ENCODE data around the gene NME7.

The NME7 gene

GRCh38 chr1:169103480-169103893 is 264.1 kb downstream of the NME7 start:
- no peak for DNase-seq

- DNase-seq, result no peak
Observed at GRCh38 chr1:169103002-169103401, 264.6 kb downstream of the NME7 start.

DNA sequence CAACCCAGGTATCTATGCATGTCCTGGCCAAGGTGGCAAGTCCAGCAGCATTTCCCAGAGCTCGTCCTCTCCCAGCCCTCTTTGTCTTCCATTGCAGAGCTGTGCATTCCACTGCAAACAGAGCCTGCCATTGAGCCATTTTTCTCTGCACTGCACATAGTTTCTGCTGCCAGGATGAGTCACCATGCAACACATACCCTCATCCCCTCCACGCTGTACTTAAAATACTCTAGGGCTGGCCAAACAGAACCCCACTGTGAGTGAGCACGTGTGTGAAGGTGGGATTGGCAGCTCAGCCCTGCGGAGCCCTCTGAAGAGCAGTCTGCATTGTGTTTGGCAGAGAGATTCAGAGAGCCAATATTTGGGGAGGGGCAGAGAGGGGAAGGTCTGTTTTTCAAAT is 265.0 kb downstream of the NME7 start:
- no peak for DNase-seq

GRCh38 chr1:169100651-169101088 is 266.9 kb downstream of the NME7 start:
- no peak for DNase-seq

DNA sequence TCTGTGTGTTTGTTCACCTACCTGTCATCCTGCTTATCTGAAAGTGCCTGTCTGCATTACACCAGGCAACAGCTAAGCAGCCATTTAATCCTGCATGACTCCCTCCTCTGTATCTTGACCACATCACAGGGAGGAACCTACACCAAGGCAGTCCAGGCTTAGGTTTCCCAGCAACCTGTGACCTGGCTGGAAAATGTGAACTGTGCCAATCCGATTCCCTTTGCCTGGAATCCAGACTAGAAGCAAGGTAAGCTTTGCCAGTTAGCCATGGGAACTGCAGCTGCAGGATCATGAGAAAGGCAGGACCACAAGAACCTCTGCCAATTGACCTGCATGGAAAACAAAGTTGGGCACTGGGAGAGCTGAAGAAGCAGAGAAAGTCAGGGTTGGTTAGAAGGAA is 267.4 kb downstream of the NME7 start:
- DNase-seq, result no peak

GRCh38 chr1:169099561-169099960 is 268.0 kb downstream of the NME7 start:
- no peak for DNase-seq

- peak; percentile 79 for DNase-seq
Observed at GRCh38 chr1:169098380-169098779, 269.2 kb downstream of the NME7 start.

DNA sequence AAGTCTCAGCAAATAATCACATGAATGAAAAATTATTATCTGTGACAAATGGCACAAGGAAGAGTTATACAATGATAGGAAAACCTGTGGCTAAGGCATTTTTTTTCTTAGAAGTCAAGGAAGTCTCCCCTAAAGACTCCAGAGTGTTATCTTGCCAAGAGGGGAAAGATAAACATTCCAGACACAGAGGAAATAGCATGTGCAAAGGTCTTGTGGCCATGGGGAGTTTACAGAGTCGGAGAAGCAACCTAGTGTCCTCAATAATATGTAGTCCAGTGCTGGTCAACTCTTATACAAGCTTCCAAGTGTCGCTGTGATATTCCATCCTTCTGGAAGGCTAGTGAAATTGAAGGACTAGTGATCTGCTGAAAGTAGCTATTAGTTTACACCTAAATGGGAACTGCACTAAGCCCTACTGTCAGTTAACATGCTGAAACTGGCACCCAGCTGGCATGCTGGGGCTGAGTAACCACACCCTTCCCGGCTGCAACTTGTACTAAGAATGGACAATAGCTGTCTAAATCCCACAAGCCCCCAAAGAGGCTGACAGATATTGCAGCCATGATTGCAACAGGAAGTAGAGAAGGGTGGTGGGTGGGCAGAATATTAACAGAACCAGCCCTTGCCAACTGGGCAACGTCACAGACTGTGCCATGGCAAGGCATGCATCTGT is 272.6 kb downstream of the NME7 start:
- DNase-seq, result no peak

DNA sequence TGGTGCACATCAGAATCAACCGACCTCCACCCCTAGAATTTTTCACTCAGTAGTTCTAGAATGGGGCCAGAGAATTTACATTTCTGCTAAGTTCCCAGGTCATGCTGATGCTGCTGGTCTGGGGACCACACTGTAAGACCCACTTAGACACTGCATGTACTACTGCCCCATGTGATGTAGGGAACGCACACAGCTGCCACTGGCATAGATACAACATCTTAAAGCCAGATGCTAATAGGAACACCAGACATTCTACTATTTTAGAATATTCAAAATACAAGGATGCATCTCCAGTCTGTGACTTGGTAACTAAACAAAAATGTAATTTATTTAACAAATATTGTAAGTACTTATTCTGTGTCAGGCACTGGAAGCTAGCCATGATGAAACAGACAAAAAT is 275.2 kb downstream of the NME7 start:
- no peak for DNase-seq

- DNase-seq, result no peak
Observed at GRCh38 chr1:169091480-169091941, 276.1 kb downstream of the NME7 start.

DNA sequence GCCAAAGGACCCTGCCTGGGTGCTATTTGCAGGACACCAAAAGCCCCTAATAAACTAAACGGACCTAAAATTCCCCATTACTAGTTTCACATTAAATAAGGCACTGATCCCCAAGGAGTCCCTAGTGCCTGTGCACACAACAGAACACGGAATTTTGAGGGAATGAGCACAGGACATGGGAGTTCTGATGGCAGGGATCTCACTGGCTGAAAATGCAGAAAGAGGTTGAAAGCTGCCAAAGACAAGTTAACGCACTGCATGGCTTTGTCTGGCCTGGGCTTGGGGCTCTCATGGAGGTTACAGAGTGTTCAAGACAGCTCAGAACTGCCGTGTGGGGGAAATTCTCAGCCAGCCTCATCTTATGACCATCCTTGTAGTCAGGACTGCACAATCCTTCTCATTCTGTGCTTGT is 276.7 kb downstream of the NME7 start:
- no peak for DNase-seq

DNA sequence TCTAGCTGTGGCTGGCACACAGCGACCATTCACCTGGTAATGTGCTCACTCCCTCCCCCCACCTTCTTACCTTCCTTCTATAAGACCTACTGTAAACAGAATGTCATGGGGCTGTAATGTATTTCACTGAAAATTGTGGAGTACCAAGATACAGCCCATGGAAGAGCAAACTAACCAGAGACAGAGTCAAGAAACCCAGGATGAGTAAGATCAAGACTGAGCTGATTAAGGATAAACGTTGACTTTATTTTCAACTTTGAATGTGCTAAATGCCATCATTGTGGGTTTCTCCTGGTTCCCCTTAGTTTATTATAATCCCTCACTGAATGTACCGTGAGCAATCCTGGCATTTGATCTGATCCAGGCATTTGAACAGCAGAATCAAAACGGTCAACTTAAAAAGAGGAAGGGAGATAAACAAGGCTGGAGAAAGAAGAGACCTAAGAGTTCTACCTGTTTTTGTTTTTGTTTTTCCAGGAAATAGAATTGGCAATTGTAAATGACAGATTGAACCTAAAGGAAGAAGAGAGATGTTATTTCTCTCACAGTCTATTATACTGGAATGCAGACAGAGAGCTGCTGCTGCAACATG is 277.2 kb downstream of the NME7 start:
- no peak for DNase-seq

- DNase-seq, result no peak
Observed at GRCh38 chr1:169089776-169090175, 277.8 kb downstream of the NME7 start.

- no peak for DNase-seq
Observed at GRCh38 chr1:169087876-169088275, 279.7 kb downstream of the NME7 start.

- no peak for DNase-seq
Observed at GRCh38 chr1:169086603-169087455, 280.8 kb downstream of the NME7 start.

DNA sequence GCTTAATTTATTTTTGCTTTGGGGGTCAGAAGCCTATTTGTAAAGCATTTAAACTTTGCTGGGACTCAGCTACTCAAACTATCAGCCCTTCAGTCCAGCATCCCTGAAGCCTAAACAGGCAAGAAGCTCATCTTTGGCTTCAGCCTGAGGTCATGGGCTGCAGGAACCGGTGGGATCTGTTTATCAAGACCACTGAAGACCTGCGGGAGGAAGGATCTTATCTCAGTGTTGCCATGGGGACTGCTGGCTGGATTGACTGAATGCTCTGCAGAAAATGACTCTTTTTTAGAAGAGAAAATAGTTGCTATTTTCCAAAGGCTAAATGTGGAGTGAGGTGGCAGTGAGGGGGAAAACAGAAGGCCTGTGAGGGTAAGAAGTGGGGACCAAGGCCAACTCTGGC is 281.7 kb downstream of the NME7 start:
- no peak for DNase-seq
